ENCODE measurements around the gene GP5.

The GP5 gene, protein sequence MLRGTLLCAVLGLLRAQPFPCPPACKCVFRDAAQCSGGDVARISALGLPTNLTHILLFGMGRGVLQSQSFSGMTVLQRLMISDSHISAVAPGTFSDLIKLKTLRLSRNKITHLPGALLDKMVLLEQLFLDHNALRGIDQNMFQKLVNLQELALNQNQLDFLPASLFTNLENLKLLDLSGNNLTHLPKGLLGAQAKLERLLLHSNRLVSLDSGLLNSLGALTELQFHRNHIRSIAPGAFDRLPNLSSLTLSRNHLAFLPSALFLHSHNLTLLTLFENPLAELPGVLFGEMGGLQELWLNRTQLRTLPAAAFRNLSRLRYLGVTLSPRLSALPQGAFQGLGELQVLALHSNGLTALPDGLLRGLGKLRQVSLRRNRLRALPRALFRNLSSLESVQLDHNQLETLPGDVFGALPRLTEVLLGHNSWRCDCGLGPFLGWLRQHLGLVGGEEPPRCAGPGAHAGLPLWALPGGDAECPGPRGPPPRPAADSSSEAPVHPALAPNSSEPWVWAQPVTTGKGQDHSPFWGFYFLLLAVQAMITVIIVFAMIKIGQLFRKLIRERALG

DNA sequence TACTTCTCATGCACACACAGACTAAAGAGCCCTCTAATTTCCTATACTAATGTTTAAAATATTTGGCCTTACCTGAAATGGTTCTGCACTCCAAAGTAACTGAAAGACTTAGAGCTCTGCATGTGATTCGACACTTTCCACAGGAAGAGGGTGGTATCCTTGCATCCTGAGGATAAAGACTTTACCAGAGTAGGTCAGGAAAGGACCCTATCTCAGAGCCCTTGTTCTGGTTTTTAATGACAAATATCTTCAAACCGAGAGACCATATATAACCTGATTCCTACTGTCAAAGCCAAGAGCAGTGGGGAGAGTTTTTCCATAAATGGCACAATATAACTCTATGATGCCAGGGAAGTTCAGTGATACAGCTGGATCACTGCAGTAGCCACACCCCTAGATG, at the start of gene GP5:
Gene GP5 (minus strand): TSS at position 101 of the 400 bp plus-strand sequence. CDS start 984 bp downstream, outside the sequence.
- DNase-seq (ENCODE audit: low read depth in 2 of 2): no peak

DNA sequence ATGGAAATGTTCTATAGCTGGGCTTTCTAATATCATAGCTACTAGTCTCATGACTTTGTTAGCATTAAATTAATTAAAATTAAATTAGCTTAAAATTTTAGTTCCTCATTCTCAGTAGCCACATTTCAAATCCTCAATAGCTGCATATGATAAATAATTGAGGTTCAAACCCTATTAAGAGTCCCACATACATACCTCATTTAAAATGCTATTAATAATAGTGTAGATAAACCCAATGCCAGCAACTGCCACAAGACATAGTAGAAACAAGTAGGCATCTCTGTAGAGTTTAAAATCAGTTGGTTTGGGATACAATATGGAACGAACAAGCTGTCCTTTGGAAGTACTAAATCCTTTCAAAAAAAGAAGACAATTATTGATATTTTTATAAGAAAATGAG, 48.6 kb upstream of the GP5 start:
- no peak for DNase-seq (ENCODE audit: low read depth in 2 of 2)

DNA sequence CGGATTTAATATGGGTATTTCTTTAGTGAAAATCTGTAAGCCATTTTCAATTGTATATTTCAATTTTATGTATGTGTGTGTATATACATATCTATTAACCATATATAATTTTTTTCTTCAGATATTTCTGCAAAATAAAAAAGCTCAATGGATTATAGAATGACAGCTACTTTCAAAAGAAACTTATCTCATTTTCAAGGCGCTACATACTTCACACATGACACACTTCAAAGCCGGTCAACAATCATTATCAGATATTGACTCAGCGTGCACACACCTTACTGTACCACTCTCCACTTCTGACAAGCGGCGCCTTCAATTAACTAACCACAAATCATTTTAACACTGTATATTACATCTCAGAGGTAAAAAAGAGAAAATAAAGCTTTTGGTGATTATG, 48.1 kb upstream of the GP5 start:
- no peak for DNase-seq (ENCODE audit: low read depth in 2 of 2)

DNA sequence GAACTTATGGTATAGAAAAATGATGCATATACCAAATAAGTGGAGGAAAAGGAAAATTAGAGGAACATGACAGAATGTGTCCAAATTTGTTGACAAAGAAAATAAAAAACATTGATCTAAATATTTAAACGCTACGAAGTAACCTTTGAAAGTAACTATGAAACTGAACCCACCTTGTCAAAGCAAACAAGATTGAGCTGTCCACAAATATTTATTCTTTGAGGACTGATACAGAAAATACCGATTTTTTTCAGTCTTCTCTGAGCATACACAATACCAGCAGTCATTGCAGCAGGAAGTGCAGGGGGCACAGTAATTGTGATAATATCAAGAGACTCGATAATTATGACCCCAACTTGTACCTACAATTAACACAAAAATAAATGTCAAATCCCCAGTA, 47.7 kb upstream of the GP5 start:
- no peak for DNase-seq (ENCODE audit: low read depth in 2 of 2)

DNA sequence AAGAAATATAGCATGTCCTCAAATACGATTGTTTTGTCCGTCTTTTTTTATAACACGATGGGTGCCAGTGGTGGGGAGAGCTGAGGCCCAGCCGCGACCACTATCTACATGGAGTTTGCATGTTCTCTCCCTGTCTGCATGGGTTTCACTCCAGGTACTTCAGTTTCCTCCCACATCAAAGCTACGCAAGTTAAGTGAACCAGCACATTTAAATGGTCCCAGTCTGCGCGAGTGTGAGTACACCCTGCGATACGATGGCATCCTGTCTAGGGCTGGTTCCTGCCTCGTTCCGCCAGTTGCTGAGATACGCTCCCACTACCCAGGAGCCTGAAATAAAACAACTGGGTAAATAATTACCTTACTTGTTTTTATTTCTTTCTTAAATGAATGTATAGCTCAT, 47.1 kb upstream of the GP5 start:
- DNase-seq (ENCODE audit: low read depth in 2 of 2): no peak

DNA sequence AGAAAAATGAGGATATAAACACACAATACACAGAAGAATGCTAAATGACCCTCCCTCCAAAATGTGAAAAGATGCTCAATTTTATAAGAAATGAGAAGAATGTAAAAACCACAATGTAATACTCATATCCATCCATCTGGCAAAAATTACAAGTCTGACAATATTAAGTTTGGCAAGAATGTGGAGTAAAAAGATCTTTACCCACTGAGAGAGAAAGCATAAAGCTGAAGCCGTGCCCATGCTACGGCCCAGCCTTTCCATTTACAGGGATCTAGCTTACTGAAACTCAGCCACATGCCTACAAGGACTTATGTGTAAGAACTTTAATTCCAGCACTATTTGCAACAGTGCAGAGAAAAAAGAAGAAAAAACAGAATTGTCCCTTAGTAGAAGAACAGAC, 44.8 kb upstream of the GP5 start:
- no peak for DNase-seq (ENCODE audit: low read depth in 2 of 2)

DNA sequence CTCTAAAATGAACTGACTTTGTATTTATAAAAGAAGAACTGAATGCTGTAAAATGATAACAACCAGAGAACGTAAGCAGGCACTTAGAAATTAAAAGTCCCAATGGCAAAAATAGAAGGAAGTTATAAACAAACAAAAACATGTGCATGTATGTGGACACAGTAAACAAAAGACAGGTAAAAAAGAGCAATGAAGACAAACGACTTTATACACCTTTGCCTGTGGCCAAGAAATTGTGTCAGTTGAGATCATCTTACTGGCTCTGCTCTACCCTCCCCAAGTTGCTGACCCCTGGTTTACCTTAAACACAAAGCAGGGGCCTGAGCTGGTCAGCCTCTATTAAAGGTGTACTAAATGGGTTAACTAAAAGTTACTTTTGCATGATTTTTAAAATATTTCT, 41.7 kb upstream of the GP5 start:
- DNase-seq (ENCODE audit: low read depth in 2 of 2): no peak

DNA sequence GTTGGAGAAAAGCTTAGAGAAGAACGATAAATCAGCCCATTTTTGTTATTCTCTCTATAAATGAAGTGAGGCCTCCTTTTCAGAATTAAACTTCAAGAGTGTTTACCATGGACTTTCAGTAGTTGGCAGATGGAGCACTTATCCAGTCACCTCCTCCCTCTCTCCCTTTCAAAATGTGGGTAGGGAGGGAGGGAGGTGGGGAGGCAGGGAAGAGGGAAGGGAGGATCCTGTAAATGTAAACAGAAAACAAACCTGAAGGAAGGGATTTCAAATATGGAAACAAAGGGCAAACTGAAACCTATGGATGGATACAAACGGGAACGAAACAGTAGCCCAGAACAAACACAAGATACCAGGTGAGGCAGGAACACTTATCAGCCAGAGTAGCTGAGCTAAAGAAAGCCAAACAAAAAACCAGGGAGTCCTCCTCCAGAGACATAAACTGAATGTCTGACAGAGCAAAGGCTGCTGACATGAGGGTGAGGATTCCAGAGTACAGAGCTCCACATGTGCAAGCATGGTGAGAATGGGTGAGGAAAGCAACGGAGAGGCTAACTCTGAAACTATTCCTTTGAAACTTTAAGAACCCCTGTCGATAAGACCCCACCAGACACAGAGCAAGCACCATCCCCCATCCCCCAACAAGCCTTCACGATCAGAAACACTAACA, 41.0 kb upstream of the GP5 start:
- no peak for DNase-seq (ENCODE audit: low read depth in 2 of 2)

DNA sequence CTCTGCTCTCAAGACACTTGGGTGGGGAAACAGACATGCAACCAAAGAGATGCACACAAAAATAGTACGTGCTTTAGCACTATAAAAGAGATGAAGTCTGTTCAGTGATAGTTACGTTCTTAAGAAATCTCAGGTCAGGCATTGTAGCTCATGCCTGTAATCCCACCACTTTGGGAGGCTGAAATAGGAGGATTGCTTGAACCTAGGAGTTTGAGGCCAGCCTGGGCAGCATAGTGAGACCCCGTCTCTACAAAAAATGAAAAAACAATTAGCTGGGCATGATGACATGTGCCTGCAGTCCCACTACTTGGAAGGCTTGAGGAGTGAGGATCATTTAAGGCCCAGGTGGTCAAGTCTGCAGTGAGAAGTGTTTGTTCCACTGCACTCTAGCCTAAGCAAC, 35.4 kb upstream of the GP5 start:
- DNase-seq (ENCODE audit: low read depth in 2 of 2): no peak

DNA sequence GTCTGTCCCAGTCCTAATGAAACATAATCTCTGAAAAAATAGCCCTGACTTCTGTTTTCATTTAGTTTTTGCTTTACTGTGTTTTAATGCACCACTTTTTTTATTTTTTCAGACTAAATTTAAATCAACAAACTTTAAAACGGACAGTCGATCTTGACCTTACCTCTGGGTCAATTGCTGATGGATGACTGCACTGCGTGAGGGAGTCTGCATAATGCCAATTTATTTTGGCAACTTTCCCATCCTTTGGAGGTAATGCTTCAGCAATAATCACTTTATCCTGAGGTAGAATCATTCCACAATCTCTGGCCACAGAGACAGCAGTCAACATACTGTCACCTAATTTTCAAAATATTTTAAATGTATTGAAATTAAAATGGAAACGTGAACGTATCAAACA, 32.5 kb upstream of the GP5 start:
- no peak for DNase-seq (ENCODE audit: low read depth in 2 of 2)

DNA sequence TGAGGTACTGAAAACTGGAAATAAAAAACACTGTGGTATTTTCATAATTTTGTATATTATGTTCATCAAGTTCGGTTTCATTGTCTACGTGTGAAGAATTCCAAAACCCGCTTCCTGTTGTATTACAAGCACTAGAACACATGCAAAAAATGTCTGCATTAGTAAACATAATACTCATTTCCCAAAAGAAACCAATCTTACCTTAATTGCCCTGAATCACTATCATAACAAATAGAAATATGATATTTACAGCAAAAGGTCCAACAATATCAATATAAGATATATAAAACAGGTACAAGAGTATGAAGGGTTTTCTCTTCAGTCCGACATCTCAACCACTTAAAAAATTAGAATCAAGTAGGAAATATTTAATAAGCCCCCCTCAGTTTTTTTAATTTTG, 26.3 kb upstream of the GP5 start:
- no peak for DNase-seq (ENCODE audit: low read depth in 2 of 2)

DNA sequence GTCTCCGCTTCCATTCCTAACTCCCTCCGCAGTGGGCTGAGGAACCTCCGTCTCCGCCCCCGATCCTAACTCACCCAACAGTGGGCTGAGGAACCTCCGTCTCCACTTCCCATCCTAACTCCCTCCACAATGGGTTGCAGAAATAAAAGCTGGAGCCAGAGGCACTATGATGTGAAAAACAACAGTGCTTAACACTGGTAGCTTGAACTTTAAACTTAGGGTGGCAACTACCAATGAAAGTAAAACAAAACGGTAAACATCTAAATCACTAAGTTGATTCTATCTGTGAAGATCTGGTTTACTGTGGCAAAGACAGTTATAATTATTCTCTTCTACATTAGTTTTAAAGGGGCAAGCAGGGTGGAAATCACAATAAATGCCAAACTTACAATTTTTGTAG, 25.9 kb upstream of the GP5 start:
- no peak for DNase-seq (ENCODE audit: low read depth in 2 of 2)

DNA sequence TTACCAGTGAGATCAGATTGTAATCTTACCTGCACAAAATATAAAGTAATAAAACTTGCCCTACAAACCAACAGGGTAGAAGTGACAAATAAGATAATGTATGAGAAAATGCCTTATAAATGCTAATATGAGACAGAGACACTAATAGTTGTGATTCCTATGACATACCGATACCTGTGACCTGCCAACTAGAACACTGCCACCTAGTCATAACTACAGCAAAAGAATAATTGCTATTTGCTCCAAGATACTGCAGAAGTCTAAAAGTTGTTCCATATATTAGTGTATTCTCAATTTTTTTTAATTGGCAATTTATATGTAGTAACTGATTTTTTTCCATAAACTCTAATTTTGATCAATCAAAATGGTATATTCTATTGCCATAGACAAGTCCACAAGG, 25.3 kb upstream of the GP5 start:
- DNase-seq (ENCODE audit: low read depth in 2 of 2): no peak

DNA sequence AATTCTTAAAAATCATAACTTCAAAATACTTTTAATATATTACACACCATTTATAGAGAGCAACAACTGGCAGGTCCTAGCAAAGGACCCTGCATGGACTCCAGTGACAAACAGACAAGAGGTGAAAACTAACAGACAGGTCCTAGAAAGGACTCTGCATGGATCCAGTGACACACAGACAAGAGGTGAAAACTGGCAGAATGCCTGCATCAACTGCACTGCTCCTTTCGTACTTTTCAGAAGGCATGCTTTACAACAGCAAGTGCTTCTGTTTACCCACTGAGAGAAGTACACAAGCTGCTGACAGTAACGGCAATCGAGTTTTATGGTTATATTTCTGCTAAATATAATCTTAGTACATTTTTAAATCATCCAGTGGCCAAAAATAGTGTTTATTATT, 24.3 kb upstream of the GP5 start:
- DNase-seq (ENCODE audit: low read depth in 2 of 2): no peak

DNA sequence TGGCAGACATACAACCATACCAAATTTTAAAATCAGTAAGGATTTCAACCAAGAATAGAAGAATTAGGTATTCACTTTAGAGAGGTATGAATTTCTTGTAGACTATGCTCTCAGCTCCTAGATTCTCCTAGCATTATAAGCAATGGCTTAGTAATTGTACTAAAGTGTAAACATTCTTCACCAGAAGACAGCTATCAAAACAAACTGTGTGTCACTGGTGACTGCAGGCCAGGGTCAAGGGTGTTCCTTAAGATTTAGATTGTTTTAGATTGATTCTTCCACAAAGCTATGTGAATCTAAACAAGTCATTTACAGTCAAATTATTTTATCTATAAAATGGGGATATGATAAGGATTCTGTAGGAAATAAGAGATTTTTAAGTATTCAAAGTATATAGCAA, 23.1 kb upstream of the GP5 start:
- no peak for DNase-seq (ENCODE audit: low read depth in 2 of 2)

DNA sequence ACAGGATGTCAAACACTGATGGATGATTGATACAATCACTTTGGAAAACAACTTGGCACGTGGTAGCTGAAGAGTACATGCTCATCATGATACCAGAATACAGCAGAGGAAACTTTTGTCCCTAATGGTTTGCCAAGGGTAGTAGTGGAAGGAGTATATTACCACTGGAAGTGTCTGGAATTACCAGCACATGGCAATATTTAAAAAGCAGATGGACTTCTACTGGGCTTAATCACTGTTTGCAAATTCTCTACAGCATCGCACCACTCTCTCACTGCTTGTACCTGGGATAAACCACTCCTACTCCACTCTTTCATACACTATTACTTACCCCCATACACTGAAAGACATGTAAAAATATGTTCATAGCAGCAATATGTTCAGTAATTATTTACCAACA, 19.6 kb upstream of the GP5 start:
- no peak for DNase-seq (ENCODE audit: low read depth in 2 of 2)

DNA sequence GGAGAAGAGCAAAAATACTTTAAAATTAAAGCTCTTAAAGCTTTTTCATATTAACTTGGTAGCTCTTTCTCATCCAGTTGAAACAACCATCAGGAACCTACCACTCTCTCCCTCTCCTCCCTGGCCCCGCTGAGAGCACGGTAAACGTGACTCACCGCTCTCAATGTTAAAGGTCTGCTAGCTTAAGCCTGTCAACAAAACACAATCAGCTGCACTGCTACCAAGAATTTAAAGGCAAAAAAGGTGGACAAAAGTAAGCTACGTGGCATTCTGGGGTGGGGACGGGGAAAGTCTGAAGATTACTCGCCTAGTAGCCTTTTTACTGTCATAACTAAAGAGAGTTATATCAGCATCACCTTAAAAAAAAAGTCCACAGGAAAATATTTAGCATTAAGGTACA, 8.4 kb upstream of the GP5 start:
- DNase-seq (ENCODE audit: low read depth in 2 of 2): no peak

DNA sequence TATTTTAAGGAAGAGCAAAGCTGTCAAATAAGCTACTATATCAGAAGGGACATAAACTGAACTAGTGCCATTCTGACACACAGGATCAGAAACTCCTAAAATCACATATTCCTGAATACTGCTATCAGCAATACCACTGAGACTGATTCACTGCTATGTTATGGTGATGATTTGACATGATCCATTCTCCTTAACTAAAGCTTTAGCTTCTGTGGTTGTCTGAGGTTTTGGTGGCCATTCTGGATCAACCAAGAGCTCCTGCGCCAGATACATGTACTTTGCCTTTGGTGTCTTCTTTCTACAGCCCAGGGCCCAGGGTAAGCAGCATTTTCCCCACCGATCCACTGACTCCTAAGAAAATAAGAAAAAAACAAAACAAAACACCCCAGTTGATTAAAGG, 6.7 kb upstream of the GP5 start:
- no peak for DNase-seq (ENCODE audit: low read depth in 2 of 2)

DNA sequence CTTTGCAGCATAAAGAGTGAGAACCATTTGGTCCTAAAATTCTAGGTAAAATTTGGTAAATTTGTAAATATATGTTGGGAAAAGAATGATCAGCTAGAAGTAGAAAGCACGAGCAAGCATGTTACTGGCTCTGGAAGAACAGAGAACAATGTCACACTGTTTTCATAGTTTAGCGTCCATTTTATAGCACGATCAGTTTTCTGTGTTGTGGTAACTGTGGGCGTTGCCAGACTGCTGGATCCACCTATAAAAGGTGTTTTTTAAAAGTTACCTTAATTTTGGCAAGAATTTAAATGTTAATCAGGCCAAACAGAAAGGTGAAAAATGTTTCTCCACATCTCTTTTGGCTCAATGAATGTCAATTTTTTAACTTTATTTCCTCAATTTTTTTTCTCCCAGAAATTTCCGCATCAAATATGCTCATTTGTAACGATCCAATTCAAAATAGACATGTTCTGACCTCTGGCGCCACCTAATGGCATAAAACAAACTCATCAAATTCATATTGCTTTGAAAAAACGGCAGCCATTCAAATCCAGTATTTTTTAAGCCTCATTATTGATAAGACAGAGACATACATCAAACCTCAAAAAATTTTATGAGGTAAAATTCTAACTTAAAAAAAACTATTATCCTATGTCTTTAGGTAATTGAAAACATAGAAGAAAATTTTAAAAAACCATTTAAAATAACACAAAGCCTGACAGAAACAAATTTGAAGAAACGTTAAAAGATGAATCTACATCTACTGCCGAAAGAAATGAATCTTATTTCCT, 5.5 kb upstream of the GP5 start:
- no peak for DNase-seq (ENCODE audit: low read depth in 2 of 2)

DNA sequence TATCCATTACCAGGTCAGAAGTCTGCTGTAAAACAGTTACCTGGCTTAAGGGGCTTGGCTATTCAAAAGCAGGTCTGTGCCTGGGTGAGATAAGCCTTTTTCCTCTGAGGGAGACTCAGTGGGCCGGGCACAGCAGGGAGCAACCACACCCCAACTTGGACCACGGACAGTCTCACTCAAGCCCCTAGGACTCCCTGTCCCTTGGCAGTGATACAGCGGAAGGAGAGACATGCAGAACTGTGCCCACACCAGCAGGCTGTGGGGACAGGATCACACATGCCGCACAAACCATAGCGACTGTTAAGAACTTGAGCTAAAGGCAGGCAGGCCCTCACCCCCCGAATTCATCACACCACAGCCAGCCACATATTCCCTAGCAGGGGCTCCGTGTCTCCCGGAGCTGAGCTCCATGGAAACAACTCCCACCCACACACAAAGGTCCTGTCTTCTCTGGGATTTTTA, 2.8 kb upstream of the GP5 start:
- DNase-seq (ENCODE audit: low read depth in 2 of 2): no peak

DNA sequence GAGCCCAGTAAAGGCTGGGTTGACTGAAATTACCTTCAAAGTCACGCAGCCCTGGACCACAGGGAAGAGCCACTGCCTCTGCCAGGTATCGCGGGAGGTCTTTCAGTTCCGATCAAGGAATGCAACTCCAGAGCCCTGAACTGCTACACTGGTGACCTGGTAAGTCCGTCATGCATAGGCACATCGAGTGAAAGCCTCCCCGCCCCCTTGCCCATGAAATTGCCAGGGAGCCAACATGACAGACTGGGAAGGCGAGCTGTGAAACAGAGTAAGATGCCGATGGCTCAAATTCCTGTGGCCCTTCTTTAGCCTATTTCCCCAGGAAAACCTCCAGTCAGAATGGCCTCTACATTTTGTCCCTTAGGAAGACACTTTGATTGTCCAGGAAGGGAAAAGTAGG, 2.3 kb upstream of the GP5 start:
- no peak for DNase-seq (ENCODE audit: low read depth in 2 of 2)

DNA sequence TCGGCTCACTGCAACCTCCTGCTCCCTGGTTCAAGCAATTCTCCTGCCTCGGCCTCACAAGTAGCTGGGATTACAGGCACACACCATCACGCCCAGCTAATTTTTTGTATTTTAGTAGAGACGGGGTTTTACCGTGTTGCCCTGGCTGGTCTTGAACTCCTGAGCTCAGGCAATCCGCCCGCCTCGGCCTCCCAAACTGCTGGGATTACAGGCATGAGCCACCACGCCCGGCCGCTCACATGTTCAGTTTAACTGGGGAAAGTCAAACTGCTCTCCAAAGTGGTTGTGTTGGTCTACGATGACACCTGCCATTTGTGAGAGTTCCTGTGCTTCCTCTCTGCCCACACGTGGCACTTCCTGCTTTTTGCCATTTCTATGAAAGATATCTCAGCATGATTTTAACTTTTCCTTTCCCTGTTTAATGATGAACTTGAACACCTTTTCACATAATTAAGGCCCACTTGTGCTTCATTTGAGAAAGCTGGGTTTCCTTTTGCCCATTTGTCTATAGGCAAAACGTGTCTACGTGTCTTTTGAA, 877 bp upstream of the GP5 start:
- no peak for DNase-seq (ENCODE audit: low read depth in 2 of 2)

All from stimulated activated CD4-positive, alpha-beta T cell treated with anti-CD3 and anti-CD28 coated beads, Interleukin-12 subunit alpha, Interleukin-12 subunit beta, amount 100 ng/mL, for 24 hours (primary cell).